GM18502 (cell line): Measurements from ENCODE around the gene ADGRG1.
A peak's percentile ranks its signal among the peaks of the same experiment; 100 is the strongest.

Experiments used
- ATAC-seq: cut with Tn5 transposase; IDR thresholded peaks from one replicate; pipeline ENCODE4 v1.9.1; 2021; ENCODE audit warnings: mild to moderate bottlenecking; ENCODE audit not compliant: unreplicated experiment, poor library complexity

The ADGRG1 gene

DNA sequence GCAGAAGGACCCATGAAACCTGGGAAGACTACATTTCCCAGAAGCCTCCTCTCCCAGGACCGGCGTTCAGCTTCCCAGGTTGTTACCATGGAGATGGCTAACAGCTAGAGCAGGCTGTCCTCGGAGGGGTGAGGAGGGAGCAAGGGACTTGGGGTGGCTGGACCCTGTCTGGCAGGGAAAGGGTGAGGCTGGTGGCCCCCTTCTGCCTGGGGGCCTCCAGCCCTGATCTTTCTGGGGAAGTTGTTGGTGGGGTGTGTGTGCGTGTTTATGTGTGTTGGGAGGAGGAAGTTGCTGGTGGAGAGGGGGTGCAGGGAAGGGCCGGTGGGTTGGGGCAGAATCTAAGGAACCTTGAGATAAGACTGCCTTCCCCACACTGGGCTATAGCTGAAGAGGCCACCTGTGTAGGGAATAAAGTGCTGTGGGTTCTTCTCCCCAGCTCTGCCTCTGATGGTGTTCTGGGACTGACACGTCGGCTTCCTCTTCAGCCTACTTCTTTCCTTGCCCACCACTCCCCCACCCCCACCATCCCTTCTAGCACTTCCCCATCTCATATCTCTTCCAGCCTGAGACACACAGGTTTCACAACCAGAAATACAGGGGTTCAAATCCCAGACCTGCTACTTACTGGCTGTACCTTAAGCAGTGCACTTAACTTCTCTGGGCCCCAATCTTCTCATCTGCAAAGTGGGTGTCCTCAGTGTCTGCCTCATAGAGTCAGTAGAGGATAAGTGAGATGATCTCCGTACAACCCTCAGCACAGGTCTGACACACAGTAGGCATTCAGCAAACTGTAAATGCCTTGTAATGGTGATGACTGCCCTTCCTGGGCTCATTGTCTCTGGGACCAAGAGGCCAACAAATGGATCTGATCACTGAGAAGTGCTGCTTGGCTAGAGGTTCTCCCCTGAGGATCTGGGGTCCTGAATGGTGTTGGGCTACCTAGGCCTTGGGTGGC is 66.6 kb downstream of the ADGRG1 start, which contains the start of gene DRC7:
Gene DRC7, plus strand, starts transcription at position 82 of the 955 bp plus-strand sequence. CDS start 3,144 bp downstream, outside the sequence.
- ATAC-seq = peak; percentile 62

DNA sequence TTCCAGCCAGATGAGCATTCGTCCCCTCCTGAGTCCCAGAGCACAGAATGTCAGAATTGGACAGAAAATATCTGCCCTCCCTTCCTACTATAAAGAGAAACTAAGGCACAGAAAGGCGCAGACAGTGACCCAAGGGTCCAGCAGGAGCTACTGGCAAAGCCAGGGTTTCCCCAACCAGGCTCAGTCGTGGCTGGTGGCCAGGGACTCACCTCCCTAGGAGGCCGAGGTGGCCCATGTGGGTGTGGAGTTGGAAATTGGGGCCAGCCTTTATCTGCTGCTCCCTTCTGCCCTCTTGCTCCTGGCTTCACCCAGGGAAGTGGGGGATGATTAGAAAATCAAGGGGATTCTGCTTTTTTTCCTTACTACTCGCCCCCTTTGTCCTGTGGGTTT is 67.2 kb downstream of the ADGRG1 start:
- ATAC-seq = no peak

- no peak for ATAC-seq
These were observed 67.8 kb downstream of the ADGRG1 start for GRCh38 chr16:57696240-57696639.

GRCh38 chr16:57697896-57698537 is 69.6 kb downstream of the ADGRG1 start:
- ATAC-seq = no peak

DNA sequence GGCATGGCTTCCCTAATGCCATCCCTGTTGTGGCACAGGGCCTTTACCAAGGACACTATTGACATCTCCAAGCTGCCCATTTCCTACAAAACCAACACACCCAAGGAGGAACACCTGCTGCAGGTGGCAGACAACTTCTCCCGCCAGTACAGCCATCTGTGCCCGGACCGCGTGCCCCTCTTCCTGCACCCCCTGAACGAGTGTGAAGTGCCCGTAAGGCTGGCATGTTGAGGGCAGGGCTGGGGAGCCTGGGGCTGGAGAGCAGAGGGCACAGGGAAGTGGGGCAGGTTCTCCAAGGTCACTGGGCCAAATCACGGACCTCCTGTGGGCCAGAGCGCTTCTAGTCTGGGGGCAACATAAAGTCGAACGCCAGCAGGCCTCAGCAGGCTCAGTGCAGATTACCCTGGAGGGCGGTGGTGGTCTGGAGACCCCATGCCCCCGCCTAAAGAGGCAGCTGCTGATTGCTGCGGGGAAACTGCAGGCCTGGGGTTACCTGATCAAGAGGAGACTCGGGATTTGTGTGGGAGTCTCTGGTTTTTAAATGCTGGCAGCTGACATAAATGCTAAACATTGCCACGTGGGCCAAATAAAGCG is 70.5 kb downstream of the ADGRG1 start:
- no peak for ATAC-seq

GRCh38 chr16:57699481-57699880 is 71.1 kb downstream of the ADGRG1 start:
- no peak for ATAC-seq

DNA sequence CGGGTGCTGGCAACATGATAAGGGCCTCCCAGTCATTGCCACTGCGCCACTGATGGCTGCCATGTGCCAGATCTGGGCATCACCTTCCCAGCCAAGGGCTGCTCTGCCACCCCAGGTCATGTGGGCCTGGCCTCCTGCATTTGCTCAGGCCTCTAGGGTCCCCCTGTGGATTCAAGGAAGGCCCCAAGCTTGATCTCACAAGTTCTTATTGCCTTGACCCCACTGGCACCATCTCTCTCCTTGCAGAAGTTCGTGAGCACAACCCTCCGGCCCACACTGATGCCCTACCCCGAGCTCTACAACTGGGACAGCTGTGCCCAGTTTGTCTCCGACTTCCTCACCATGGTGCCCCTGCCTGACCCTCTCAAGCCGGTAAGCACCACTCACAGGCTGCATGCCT is 71.5 kb downstream of the ADGRG1 start:
- no peak for ATAC-seq

DNA sequence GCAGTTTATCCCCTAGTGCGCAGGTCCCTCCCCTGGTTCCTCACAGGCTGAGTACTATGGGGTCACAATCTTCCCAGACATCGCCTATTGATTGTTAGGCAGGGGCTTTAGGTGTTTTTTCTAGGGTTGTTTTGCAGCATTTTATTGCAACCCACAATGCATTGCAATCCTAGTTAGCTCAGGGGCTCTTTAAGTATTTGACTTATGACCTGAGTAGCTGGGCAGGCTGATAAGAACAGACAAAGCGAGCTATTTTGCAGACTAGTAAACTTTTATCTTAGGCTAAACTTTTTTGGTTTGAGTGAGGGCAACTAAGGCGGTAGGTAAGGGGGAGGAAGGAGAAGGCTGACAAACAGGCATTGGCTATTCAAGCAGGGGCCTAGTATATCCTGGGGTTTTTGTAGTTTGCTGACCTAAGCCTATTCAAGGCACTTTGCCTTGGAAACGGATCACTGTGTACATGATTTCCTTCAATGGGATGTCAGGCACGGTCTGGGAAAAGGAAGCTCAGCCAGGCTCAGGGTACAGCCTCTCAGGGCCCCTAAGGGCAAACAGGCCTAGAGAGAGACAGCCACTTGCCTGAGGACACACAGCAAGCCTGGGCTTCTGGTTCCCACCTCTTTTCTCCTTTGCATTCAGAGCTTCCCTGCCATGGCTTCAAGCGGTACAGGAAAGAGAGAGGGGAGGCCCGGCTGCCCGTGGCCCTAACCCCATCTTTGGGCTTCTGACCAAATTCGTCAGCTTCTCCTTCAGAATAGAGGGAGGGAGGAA is 72.5 kb downstream of the ADGRG1 start:
- ATAC-seq = no peak

DNA sequence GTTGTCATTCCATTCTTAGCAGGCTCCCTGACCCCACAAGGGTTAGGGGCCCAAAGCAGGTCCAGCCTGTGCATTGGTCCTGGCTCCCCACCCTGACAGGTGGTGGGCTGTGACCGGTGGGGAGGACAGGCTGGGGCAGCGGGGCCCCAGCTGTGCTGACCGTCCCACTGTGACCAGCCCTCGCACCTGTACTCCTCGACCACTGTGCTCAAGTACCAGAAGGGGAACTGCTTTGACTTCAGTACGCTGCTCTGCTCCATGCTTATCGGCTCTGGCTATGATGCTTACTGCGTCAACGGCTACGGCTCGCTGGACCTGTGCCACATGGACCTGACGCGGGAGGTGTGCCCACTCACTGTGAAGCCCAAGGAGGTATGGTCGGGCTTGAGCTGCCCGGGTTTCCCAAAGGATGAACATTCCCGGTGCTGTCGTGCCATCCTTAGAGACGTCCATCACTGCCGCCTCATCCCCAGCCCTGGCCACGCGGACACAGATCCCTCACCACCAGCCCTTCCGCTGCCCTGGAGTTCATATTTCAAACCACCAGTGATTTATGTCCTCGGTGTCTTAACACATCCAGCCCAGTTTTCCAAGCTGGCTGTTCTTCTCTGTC is 73.4 kb downstream of the ADGRG1 start:
- no peak for ATAC-seq

DNA sequence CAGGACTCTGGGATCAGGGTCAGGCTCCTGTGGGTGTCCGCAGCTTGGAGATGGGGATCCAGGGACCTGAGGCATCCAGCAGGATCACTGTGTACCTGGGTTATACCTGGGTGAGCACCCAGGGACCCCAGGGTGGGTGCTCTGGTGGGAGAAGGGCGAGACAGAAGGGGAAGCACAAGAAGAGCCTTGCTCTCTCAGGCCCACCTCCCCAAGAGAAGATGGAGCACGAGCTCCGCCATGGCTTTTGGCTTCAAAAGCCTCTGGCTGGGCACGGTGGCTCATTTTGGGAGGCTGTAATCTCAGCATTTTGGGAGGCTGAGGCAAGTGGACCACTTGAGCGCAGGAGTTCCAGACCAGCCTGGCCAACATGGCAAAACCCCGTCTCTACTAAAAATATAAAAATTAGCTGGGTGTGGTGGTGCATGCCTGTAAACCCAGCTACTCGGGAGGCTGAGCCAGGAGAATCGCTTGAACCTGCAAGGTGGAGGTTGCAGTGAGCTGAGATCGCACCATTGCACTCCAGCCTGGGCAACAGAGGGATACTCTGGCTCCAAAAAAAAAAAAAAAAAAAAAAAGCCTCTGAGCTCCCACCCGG is 75.1 kb downstream of the ADGRG1 start:
- ATAC-seq = no peak

GRCh38 chr16:57704011-57704904 is 75.8 kb downstream of the ADGRG1 start:
- no peak for ATAC-seq

GRCh38 chr16:57704905-57705852 is 76.7 kb downstream of the ADGRG1 start:
- no peak for ATAC-seq

- no peak for ATAC-seq
These were observed 78.3 kb downstream of the ADGRG1 start for GRCh38 chr16:57706717-57707116.

DNA sequence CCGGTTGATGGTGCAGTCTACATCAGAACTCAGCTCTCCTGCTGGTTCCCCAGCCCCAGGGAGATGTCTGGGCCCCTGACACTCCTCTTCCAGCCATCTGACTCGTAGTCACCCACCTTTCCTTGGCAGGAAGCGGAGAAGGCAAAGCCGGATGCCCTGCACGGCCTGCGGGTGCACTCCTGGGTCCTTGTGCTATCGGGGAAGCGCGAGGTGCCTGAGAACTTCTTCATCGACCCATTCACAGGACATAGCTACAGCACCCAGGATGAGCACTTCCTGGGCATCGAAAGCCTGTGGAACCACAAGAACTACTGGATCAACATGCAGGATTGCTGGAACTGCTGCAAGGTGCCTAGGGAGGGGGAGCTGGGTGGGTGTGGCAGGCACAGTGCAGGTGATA is 78.9 kb downstream of the ADGRG1 start:
- no peak for ATAC-seq

DNA sequence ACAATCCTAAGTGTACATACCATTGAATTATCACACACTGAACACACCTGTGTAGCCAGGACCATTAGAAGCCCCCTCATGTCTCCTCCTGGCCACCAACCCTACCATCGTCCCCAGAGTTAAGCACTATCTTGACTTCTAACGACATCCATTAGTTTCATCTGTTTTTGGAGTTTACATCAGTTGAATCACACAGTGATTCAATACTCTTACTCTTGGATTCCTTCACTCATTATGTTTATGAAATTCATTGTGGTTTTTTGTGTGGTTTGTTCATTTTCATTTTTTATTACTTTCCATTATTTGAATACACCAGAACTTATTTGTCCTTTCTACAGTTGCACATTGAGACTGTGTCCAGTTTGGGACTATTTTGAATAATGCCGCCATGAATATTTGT is 79.7 kb downstream of the ADGRG1 start:
- no peak for ATAC-seq

- ATAC-seq = no peak
These were observed 81.2 kb downstream of the ADGRG1 start for GRCh38 chr16:57709663-57710062.

DNA sequence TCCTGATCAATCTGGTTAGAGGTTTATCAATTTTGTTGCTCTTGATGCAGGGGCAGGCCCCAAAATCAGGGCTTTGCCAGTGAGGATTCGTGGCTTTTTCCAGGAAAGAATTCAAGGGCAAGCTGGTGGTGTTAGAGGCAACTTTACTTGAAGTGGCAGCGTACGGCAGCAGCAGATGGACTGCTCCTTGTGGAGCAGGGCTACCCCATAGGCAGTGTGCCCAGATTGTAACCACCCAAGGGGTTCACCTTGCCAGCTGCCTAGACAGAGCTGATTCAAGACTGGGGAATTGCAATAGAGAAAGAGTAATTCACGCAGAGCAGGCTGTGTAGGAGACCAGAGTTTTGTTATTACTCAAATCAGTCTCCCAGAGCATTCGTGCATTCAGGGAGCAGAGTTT is 82.9 kb downstream of the ADGRG1 start:
- no peak for ATAC-seq

DNA sequence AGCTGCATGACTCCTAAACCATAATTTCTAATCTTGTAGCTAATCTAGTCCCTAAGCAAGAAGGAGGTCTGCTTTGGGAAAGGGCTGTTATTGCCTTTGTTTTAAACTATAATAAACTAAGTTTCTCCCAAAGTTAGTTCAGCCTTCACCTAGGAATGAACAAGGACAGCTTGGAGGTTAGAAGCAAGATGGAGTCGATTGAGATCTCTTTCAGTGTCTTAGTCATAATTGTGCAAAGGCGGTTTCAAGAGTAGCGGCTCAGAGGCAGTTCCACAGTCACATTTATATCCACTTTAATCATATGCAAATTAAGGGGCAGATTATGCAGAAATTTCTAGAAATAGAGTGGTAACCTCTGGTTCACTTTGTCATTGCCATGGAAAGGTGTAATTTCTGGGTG is 83.6 kb downstream of the ADGRG1 start:
- no peak for ATAC-seq
